ENCODE data around the gene ZNF587.
"Not testable (repeated sequence)": the region's sequence is repeated elsewhere in the genome, so short reads cannot be mapped to it uniquely, and the experiment has no call there.

ZNF587 gene

GRCh38 chr19:57829316-57829715, 20.3 kb upstream of the ZNF587 start:
- DNase-seq (ENCODE audit: low read depth), result no peak

DNA sequence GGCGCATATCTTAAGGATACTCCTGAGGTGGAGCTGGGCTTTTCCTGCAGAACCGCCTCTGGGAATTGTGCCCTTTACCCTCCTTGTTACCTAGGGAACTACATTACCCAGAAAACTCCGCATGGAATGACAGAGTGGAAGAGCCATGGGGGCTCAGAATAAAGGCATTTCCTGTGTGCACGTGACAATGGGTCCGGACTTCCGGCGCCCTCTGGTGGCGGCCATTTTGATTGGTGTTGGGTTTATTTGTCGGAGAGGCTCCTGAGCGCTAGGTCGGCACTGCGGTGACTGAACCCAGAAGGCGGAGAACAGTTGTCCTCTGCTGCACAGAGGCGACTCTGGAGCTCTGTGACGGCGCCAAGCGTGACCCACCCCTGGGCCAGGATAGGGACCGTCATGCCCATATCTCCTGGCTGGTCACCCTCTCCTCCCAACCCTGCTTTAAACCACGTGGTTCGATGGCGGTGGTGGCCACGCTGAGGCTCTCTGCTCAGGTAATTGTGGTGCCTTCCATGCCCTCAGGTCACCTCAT, 19.5 kb upstream of the ZNF587 start, which contains the start of gene ZNF587B:
ZNF587B (plus strand) TSS at position 229 of the 532 bp plus-strand sequence; CDS start at position 459, 230 bp downstream.
- DNase-seq (ENCODE audit: low read depth), result peak; percentile 57
- peak; percentile 6 for TF ChIP-seq CTCF (conservative IDR thresholded peaks at IDR 0.05; ENCODE audit: control insufficient read depth, insufficient read depth, low read depth, low read length)
- peak within 1 kb of the TSS; percentile 23 for H3K4me3 ChIP-seq (ENCODE audit: control insufficient read depth, low read depth, low read length)

More at GRCh38 chr19:57829316-57829715, 20.3 kb upstream of the ZNF587 start:
- no peak overlapping the region for H3K4me3 ChIP-seq (ENCODE audit: control insufficient read depth, low read depth, low read length)
- TF ChIP-seq CTCF (conservative IDR thresholded peaks at IDR 0.05; ENCODE audit: control insufficient read depth, insufficient read depth, low read depth, low read length), result no peak

- not testable (repeated sequence) for H3K4me3 ChIP-seq (ENCODE audit: control insufficient read depth, low read depth, low read length); DNase-seq (ENCODE audit: low read depth)
These were observed 12.7 kb upstream of the ZNF587 start for GRCh38 chr19:57836991-57837390.

- H3K4me3 ChIP-seq (ENCODE audit: control insufficient read depth, low read depth, low read length), result not testable (repeated sequence)
These were observed 11.0 kb upstream of the ZNF587 start for GRCh38 chr19:57838622-57839191.

DNA sequence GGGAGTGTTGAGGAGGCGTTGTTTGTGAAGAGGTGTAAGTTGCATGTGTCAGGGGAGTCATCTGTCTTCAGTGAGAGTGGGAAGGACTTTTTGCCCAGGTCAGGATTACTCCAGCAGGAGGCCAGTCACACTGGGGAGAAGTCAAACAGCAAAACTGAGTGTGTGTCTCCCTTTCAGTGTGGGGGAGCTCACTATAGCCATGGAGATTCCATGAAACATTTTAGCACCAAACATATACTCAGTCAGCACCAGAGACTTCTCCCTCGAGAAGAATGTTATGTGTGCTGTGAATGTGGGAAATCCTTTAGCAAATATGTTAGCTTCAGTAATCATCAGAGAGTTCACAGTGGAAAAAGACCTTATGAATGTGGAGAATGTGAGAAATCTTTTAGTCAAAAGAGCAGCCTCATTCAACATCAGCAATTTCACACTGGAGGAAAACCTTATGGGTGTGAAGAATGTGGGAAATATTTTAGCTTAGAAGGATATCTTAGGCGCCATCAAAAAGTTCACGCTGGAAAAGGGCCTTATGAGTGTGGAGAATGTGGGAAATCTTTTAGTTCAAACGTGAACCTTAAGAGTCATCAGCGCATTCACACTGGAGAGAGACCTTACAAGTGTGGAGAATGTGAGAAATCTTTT, 8.4 kb upstream of the ZNF587 start:
- TF ChIP-seq CTCF (conservative IDR thresholded peaks at IDR 0.05; ENCODE audit: control insufficient read depth, insufficient read depth, low read depth, low read length), result no peak
- H3K4me3 ChIP-seq (ENCODE audit: control insufficient read depth, low read depth, low read length), result no peak overlapping the region
- DNase-seq (ENCODE audit: low read depth), result no peak

More at GRCh38 chr19:57838622-57839191, 11.0 kb upstream of the ZNF587 start:
- not testable (repeated sequence) for DNase-seq (ENCODE audit: low read depth)

DNA sequence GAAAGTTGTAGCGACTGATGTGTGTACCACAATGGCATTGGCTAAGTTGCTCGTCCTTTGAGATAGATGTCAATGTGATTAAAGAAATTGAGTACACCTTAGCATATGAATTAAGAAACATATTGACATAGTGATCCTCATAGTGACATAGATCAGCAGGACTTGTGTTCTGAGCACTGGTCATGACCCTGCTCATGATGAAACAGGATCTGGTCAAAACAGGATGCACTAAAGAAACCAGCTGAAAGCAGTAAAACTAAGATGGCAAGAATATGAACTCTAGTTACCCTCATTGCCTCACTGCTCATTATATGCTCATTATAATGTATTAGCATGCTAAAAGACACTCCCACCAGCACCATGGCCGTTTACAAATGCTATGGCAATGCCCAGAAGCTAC, 2.5 kb upstream of the ZNF587 start:
- not testable (repeated sequence) for H3K4me3 ChIP-seq (ENCODE audit: control insufficient read depth, low read depth, low read length); DNase-seq (ENCODE audit: low read depth)

- not testable (repeated sequence) for DNase-seq (ENCODE audit: low read depth)
- peak overlapping the region; percentile 69 for H3K4me3 ChIP-seq (ENCODE audit: control insufficient read depth, low read depth, low read length)
These were observed 445 bp upstream of the ZNF587 start for GRCh38 chr19:57849162-57849665.

GRCh38 chr19:57850553-57851017, 926 bp downstream of the ZNF587 start:
- no peak for TF ChIP-seq CTCF (conservative IDR thresholded peaks at IDR 0.05; ENCODE audit: control insufficient read depth, insufficient read depth, low read depth, low read length)
- H3K4me3 ChIP-seq (ENCODE audit: control insufficient read depth, low read depth, low read length), result peak overlapping the region; percentile 69
- peak; percentile 67 for DNase-seq (ENCODE audit: low read depth)

DNA sequence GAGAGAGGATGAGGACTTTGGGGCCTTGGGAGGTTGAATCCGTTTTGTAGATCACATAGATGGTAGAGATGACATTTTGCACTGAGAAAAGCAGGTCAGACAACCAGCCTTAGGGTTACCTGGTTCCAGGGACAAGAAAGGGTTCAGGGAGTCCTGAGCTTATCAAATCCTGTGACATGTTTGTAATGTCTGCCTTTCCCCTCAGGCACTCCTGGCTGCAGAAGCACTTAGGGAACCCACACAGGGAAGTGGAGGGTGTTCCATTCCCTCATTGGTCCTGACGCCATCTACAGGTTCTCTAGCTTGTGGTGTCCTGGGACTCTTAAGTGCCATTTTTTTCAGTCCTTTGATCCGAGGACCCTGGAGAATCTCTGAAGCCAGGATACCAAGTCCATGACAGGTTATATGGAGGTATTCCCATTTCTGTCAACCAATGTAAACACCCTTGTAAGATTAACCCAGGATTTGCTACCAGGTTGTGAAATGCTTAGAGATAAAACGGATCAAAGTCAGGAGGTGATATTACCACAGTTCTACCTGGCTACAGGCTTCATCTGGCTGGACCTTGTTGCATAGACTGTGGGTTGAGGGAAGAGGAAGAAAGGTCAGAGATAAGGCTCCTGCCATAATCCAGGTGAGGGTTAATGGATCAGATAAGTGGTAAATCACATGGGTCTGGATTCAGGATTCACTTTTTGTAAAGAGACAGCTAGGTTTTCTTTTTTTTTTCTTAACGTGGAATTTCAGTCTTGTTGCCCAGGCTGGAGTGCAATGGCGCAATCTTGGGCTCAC, 2.3 kb downstream of the ZNF587 start:
- DNase-seq (ENCODE audit: low read depth); H3K4me3 ChIP-seq (ENCODE audit: control insufficient read depth, low read depth, low read length): not testable (repeated sequence)

GRCh38 chr19:57854117-57854516, 4.5 kb downstream of the ZNF587 start:
- DNase-seq (ENCODE audit: low read depth); H3K4me3 ChIP-seq (ENCODE audit: control insufficient read depth, low read depth, low read length): not testable (repeated sequence)

DNA sequence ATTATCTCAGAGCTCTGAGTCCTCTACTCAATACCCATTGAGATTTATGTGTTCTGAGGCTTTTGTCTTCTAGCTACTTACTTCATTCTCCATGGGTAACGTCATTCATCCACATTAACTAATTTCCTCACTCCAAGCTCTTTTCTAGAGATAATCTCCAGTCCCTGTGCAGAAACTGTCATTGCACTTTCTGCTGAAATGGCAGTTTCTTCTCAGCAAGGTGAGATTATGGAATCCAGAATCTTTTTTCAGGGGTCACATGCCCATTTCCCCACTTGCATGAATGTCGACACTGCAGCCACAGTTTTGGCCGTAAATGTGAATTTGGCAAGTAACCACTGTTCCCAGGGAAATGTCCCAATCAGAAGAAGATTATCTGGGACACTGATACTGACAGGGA, 12.7 kb downstream of the ZNF587 start:
- not testable (repeated sequence) for DNase-seq (ENCODE audit: low read depth); H3K4me3 ChIP-seq (ENCODE audit: control insufficient read depth, low read depth, low read length)
